ENCODE results near the gene MON2. TPM values are rescaled to one million over a fixed set of nuclear protein-coding genes. Genes with fewer than 3 reads are reported as not detected.

MON2 gene
- total and polyA plus RNA-seq, 2 of the 8 experiments (the other 6 are each of a cell fraction or from before 2014, with no cell fraction given): 3.8 to 21.8 TPM

- no peak overlapping the region for H2AFZ ChIP-seq (ENCODE audit: low read length)
These were observed 132.2 kb downstream of the MON2 start for GRCh38 chr12:62598846-62599245.

More at GRCh38 chr12:62598846-62599245, 132.2 kb downstream of the MON2 start:
- H3K9ac ChIP-seq (replicated peaks in 1 of 4; ENCODE audit: extremely low read depth in 1 of 4, low read depth in 3 of 4, low read length in 3 of 4): no peak overlapping the region
- no peak overlapping the region for H3K4me2 ChIP-seq (ENCODE audit: insufficient read depth in 1 of 2, low read depth in 2 of 2, low read length in 2 of 2)
- H3K79me2 ChIP-seq (ENCODE audit: control insufficient read depth in 1 of 2, insufficient read depth in 2 of 2, low read length in 2 of 2): peaks cover 0 to 1% of the 10 kb centered on the region in 2 experiments; a peak in 2 of 4 replicates
- H2BK15ac ChIP-seq (ENCODE audit: low read length): no peak overlapping the region
- H2AK5ac ChIP-seq (ENCODE audit: low read depth, low read length): no peak overlapping the region
- no peaks in the 10 kb centered on the region for H3K36me3 ChIP-seq (ENCODE audit: control insufficient read depth in 2 of 4, insufficient read depth in 4 of 4, low read length in 3 of 4)
- H3K27ac ChIP-seq (ENCODE audit: low read depth, low read length): no peak overlapping the region
- H4K91ac ChIP-seq (replicated peaks; ENCODE audit: insufficient read length, low read length): no peak overlapping the region
- no peak overlapping the region for H3K14ac ChIP-seq (ENCODE audit: insufficient read length)
- H3K79me1 ChIP-seq (ENCODE audit: low read depth, low read length): no peaks in the 10 kb centered on the region
- H3K4ac ChIP-seq (replicated peaks; ENCODE audit: insufficient read length, low read depth, low read length): no peak overlapping the region
- ChIA-PET POLR2A (ENCODE audit: partially characterized antibody) (no interaction called here), CTCF (ENCODE audit: partially characterized antibody) (interaction anchor here (1.1 kb wide), 1 partner anchor 16 kb away, joined by 4 read pairs; no protein-coding TSS in a partner anchor)
- no peaks in the 10 kb centered on the region for H3K27me3 ChIP-seq (replicated peaks in 1 of 4; ENCODE audit: control insufficient read depth in 3 of 4, extremely low read depth in 1 of 4, insufficient read depth in 3 of 4, low read length in 3 of 4)
- no peak overlapping the region for H2BK12ac ChIP-seq (ENCODE audit: low read depth, low read length)
- no peak overlapping the region for H3K18ac ChIP-seq (ENCODE audit: extremely low read depth, low read length)
- H4K5ac ChIP-seq (ENCODE audit: insufficient read length, low read depth, low read length): no peak overlapping the region
- DNase-seq (ENCODE audit: low read depth in 1 of 2, low spot score in 2 of 2) (no peak), FAIRE-seq (no peak)
- TF ChIP-seq USF2 (IDR thresholded peaks at IDR 0.05; ENCODE audit: low read length): no peak
- no peak for TF ChIP-seq SIN3A (conservative IDR thresholded peaks at IDR 0.05 in 1 of 2, IDR thresholded peaks at IDR 0.05 in 1 of 2; ENCODE audit: low read depth in 1 of 2, low read length in 2 of 2)
- no peak for TF ChIP-seq HDAC2 (IDR thresholded peaks at IDR 0.05; ENCODE audit: borderline replicate concordance in 1 of 2, low read depth in 2 of 2, low read length in 2 of 2)
- no peak for TF ChIP-seq KDM1A (IDR thresholded peaks at IDR 0.05; ENCODE audit: borderline replicate concordance, low read length)
- TF ChIP-seq HDAC6 (IDR thresholded peaks at IDR 0.05; ENCODE audit: low read depth, low read length): no peak
- TF ChIP-seq POLR2A (IDR thresholded peaks at IDR 0.05; ENCODE audit: control extremely low read depth in 1 of 2, low read depth in 2 of 2, low read length in 2 of 2): no peak
- no peak for TF ChIP-seq JUN (IDR thresholded peaks at IDR 0.05; ENCODE audit: low read depth, low read length)
- no peak for TF ChIP-seq MAFK (IDR thresholded peaks at IDR 0.05; ENCODE audit: low read depth, low read length)
- H3K23ac ChIP-seq (ENCODE audit: insufficient read length): no peak overlapping the region
- H3K9me3 ChIP-seq (ENCODE audit: insufficient read depth in 2 of 2, low read depth in 1 of 2, low read length in 1 of 2): no peaks in the 10 kb centered on the region
- H3K23me2 ChIP-seq (ENCODE audit: low read depth, low read length): no peaks in the 10 kb centered on the region
- H3K56ac ChIP-seq (replicated peaks; ENCODE audit: insufficient read length, low read depth, low read length): no peak overlapping the region
- H4K20me1 ChIP-seq (replicated peaks in 1 of 2; ENCODE audit: control insufficient read depth in 1 of 2, insufficient read depth in 2 of 2, low read length in 2 of 2): no peaks in the 10 kb centered on the region
- 96% methylated on average over 3 of the region's 3 CpGs; no CpG with 5 or more reads in 1 of the 2 experiments for WGBS, 2 experiments (ENCODE audit: extremely low coverage in 1 of 2, insufficient coverage in 1 of 2, insufficient read length in 1 of 2, insufficient replicate concordance in 2 of 2, low coverage in 1 of 2, low lambda C conversion rate in 2 of 2, missing lambda C conversion rate in 1 of 2)
- H2BK20ac ChIP-seq (ENCODE audit: low read length): no peak overlapping the region
- H3K4me1 ChIP-seq (replicated peaks in 1 of 4; ENCODE audit: control insufficient read depth in 3 of 4, insufficient read depth in 4 of 4, low read length in 3 of 4): peaks cover 0 to 6% (median under 1%) of the 10 kb centered on the region in 4 experiments; a peak in 3 of 7 replicates
- H2BK5ac ChIP-seq (ENCODE audit: low read depth, low read length): no peak overlapping the region
- H3K4me3 ChIP-seq (ENCODE audit: extremely low read depth in 1 of 4, insufficient read depth in 2 of 4, low read depth in 3 of 4, low read length in 4 of 4): no peak overlapping the region
- H4K8ac ChIP-seq (ENCODE audit: extremely low read depth, insufficient read depth, low read length): no peak overlapping the region
- no peak overlapping the region for H2BK120ac ChIP-seq (replicated peaks; ENCODE audit: low read depth, low read length)
